HG03457 (cell line): ENCODE data around the gene GOLGA6A.
"Not testable (repeated sequence)": the region's sequence is repeated elsewhere in the genome, so short reads cannot be mapped to it uniquely, and the experiment has no call there.

Experiments used
- ATAC-seq: cut with Tn5 transposase; IDR thresholded peaks from one replicate; pipeline ENCODE4 v1.9.1; 2021; ENCODE audit warnings: moderate number of reproducible peaks; ENCODE audit not compliant: unreplicated experiment

The GOLGA6A gene

DNA sequence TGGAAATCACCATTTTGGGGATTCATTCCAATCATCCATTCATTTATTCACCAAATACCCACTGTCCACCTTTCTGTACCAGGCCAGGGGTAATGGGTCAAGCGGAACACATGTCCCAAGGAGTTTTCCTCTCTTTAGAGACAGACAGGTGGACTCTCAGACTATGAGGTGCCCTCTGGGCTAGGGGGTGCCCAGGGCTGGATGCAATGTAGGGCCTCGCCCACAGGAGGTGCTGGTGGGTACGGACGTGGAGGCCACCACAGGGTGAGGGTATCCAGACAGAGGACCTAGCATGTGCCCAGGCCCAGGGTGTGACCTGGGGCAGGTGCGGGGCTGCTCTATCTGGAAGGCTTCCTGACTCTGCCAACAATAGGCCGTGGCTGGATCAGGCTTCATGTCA lies 26.3 kb upstream of the GOLGA6A start:
- ATAC-seq: not testable (repeated sequence)

DNA sequence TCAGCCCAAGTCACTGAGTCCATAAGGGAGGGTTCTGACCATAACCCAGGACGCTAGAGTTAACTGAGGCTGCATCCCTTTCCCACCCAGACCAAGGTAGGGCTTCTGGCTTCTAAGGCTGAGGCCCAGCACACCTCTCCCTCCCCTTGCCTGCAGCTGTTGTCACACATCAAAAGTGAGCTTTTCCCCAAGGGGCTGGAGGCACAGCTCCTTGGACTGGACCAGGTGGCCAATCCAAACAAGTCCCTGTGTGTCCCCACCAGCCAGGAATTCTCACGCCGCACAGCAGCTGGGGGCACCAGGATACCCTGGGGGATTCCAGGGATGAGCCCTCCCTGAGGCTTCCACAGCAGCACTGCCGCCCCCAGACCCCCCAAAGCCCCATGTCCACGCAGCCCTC lies 25.8 kb upstream of the GOLGA6A start:
- ATAC-seq: no peak

DNA sequence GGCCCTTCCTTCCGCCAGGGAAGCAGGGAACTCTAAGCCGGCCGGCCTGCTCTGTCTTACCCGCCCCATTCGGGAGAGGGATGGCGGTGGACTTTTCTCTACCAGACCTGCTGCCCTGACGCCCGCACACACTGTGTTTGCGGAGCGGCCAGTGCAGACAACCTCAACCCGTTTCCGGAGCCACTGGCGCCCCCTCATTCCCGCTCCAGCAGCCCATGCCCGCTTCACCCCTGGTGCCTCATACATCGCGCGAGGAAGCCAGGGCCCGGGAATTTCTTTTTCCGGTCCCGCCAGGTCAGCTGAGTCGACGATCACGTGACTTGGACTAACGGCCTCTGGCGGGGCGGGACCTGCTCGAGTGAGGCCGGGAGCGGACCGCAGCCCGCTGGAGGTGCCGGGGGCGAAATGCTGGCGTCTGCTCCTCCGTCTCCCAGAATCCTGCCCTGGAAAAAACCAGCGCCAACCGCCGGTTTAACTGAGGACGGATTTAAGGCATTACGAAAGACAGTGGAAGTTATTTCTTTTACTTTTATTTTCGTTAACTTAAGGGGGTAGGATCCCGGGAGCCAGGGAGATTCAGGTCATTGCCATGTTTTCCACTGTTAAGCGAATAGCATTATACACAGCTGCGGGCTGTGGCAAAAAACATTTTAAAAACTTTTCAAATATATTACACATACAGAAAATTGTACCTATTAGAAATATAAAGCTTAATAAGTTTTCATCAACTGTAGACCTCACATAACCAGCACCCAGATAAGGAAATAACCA lies 17.8 kb upstream of the GOLGA6A start:
- ATAC-seq: not testable (repeated sequence)

DNA sequence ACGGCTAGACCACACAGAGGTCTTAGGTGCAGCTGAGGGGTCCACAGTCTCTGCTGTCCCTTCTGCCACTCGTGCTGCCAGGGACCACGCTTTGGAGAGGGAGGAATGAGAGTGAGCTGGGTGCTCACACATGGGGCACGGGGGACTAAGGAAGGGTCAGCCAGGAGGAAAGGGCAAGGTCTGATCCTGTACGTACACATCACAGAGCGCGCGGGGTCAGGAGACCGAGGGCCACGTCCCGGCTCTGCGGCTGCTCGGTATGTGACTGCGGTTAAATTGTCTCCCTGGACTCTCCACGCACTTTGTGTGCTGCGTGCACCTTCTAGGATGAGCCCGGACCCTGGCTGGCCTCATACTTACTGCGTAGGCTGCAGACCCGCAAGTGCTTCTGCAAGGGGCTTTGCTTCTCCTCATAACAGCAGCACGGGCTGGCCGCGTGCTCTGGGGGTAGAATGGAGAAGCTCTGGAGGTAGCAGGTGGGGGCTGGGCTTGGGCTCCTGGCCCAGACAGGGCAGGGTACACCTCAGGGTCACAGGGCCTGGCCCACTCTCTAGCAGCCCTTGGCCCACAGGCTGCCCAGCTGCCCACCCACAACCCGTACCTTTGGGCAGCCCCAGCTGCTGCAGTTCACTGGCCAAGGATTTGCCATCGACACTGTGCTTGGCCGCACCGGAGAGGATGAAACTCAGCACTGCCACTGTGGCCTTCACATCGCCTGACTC lies 14.6 kb upstream of the GOLGA6A start:
- ATAC-seq: not testable (repeated sequence)

DNA sequence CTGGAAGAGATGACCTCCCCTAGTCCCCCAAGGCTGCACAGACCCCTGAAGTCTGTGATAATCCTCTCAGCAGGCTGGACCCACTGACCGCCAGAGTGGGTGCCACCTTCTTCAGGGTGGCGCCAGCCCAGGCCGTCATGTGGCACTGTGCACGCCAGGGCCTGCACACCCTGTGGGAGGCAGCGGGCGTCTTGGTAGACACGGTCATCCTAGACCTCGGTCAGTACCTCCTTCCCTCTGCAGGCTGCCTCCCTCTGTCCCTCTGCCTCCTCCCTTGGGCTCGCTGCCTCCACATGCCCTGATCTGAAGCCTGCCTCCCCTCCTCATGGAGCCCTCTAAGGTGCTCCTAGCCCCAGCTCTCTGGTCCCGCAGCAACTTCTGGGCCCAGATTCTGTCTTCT lies 13.3 kb upstream of the GOLGA6A start:
- not testable (repeated sequence) for ATAC-seq

- not testable (repeated sequence) for ATAC-seq
Measured at GRCh38 chr15:74094567-74094966, 12.2 kb upstream of the GOLGA6A start.

DNA sequence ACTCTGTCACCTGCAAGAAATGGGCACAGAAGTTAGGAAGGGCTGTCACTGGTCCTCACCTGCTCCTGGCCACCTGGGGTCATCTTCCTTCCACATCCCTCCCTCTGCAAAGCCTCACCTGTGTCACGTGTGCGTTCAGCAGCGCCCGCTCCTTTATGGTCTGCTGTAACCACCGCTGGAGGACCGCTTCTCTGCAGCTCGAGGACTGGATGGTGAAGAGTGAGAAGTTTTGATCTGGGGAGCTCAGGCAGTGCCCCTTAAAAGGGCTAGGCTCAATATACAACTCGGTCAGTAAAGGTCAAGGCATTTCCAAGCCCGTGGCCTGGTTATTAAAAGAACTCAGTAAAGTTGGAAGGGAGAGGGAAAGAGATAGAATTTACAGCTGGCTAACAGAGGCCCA lies 6.6 kb downstream of the GOLGA6A start:
- not testable (repeated sequence) for ATAC-seq

- not testable (repeated sequence) for ATAC-seq
Measured at GRCh38 chr15:74072614-74073337, 9.6 kb downstream of the GOLGA6A start.

DNA sequence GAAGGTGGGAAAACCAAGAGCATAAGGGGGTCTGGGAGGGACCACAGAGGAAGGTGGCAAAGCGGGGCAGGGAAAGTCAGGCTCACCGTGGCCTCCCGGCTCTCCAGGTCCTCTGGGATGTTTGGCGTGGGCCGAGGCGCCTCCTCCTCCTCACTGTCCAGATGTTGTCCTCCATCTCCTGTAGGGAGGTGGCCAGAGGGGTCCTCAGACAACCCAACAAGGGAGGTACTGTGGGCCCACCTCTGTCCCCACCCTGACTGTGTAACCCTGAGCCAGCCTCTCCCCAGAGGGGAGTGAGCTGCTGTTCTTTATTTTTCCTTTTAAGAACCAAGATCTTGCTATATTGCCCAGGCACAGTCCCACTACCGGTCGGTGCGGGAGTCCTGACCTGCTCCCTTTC lies 10.2 kb downstream of the GOLGA6A start:
- ATAC-seq: not testable (repeated sequence)

DNA sequence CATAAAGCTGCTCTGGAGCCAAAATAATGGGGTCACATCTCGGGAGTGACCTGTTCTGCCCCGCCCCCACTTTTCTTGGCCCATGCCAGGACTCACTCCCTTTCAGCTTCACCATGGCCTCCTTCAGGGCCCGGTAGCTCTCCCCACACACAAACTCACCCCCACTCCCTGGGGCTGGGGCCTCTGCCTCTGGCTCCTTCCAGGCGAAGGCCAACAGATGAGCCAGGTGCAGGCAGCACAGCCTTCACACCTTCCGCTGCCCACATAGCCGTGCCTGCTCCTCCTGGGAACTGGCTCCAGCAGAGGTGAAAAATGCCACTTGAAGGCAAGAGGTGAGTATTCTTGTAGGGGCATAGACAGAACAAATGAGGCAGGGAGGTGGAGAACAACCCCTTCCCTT lies 10.7 kb downstream of the GOLGA6A start:
- not testable (repeated sequence) for ATAC-seq

- ATAC-seq: not testable (repeated sequence)
Measured at GRCh38 chr15:74065684-74066411, 16.5 kb downstream of the GOLGA6A start.

DNA sequence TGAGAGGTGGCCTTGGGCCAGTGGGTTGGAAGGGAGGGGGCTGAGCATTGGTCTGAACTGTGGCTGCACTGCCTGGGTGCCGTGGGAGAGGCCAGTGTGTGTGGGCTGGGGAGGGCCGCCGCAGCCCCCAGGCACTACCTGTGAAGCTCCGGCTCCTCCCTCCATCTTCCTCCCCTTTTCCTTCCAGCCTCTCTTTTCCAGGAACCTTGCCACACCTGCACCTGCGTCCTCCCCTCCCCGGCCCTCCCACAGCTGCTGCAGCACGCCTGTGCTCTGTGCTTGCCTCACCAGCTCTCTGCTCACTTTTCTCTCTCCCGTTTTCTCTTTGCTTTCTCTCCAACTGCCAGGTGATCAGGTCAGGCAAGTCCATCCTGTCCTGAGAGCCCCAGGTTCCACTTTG lies 17.5 kb downstream of the GOLGA6A start:
- ATAC-seq: not testable (repeated sequence)

- ATAC-seq: not testable (repeated sequence)
Measured at GRCh38 chr15:74064183-74064582, 18.2 kb downstream of the GOLGA6A start.

DNA sequence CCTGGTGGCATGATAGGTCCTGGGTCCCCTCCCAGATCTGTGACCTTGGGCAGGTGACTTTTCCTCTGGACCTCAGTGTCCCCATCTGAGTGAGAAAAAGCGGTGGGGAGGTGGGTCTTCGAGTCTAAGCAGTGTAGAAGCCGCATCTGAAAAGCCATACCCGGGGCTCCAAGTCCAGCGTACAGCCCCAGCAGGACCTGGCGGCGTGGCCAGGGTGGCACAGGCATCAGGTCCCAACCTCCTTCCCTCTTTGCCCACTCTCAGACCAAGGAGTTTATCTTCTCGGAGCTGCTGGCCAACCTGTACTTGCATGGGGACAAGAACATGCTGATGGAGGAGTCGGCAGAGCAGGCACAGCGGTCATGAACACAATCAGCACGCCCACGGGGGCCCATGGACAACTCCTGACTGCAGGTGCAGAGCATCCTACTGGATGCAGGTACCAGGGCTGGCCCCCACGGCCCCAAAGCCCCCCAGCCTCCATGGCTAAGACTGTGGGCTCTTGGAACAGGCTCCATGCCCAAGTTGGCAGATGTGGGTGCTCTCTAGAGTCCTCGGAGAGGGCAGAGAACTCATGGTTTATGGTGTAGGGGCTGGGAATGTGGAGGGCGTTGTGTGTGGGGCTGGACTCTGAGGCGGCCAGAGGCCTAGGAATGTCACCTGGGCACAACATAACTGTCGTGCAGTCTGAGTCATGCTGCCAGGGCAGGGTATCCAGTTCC lies 18.8 kb downstream of the GOLGA6A start:
- not testable (repeated sequence) for ATAC-seq

GRCh38 chr15:74062671-74063070 lies 19.7 kb downstream of the GOLGA6A start:
- ATAC-seq: no peak

DNA sequence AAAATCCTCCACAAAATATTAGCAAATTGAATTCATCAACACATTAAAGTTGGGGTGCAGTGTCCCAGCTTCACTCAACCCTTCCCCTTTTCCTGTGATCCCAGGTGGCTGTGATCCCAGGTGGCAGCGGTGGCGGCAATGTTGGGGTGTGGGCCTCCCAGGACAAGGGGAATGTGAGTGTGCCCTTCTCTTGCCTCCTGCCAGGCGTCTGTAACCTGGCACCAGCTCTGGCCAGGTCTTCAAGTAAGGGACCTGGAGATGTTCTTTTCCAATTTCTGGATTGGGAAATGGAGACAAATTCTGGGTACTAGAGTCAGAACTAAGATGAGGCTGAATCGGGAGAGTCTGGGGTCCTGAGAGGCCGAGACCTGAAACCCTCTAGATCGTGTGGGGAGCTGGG lies 20.1 kb downstream of the GOLGA6A start:
- ATAC-seq: no peak

- no peak for ATAC-seq
Measured at GRCh38 chr15:74060251-74060650, 22.1 kb downstream of the GOLGA6A start.

DNA sequence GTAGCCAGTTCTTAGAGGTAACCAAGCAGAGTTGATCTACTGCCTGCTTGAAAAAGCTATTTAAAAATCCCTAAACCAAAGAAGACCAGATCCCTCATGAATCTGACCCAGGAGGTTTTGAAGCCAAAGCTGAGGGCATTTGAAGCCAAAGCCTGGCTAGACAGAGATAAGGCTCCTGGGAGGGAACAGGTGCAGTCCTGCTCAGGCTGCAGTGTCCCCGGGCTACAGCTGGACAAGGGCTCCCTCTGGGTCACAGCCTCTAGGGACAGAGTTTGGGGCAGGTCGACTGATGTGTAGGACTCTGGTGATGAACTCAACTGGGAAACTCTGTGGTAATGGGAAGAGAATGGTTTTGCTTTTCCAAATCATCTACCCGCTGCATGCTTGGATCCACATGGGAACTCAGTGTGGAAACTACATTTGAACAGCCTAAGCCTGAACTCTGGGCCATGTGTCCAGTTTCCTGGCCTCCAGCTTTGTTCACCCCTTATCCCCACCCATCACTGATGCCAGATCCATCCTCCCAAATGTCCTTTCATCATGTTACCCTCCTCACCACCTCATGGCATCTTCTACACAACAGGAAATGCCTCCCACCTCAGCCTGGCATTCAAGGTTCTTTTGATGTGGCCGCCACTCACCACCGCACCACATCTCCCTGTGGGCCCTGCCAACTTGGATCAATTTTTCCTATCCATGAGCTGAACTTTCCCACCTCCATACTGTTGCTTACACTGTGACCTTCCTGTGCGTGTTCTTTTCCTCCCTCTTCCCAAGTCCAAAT lies 23.1 kb downstream of the GOLGA6A start:
- ATAC-seq: not testable (repeated sequence)

GRCh38 chr15:74056330-74056729 lies 26.0 kb downstream of the GOLGA6A start:
- ATAC-seq: not testable (repeated sequence)
